ENCODE data around the gene KHK.

KHK gene

GRCh38 chr2:27128668-27129571 is 42.3 kb downstream of the KHK start:
- Histone ChIP-seq H3K36me3 (ENCODE audit: control insufficient read depth in 1 of 2, insufficient read depth in 2 of 2, low read length in 2 of 2) (peaks cover 35 to 40% of the 10 kb centered on the region in 2 experiments), H2AK5ac (ENCODE audit: low read length) (no peak overlapping the region), H3K4me2 (ENCODE audit: low read length) (no peak overlapping the region), H3K14ac (ENCODE audit: low read length) (no peak overlapping the region), H3K27ac (ENCODE audit: low read depth, low read length) (no peak overlapping the region), H3K23ac (ENCODE audit: low read length) (no peak overlapping the region), H4K12ac (ENCODE audit: low read depth, low read length) (no peak overlapping the region), H3K4me3 (ENCODE audit: low read depth, low read length) (no peak overlapping the region), H4K8ac (ENCODE audit: low read depth, low read length) (no peak overlapping the region), H3K4ac (ENCODE audit: low read depth, low read length) (no peak overlapping the region), H2BK120ac (ENCODE audit: insufficient read depth, low read length, poor library complexity) (no peak overlapping the region), H3K79me2 (ENCODE audit: control insufficient read depth, insufficient read depth, low read length, poor library complexity) (peaks cover 4% of the 10 kb centered on the region), H3K27me3 (ENCODE audit: insufficient read depth, low read length) (peaks cover 3% of the 10 kb centered on the region), H2AFZ (ENCODE audit: insufficient read depth, low read length, poor library complexity) (no peak overlapping the region), H3K18ac (ENCODE audit: low read length) (no peak overlapping the region), H2BK12ac (ENCODE audit: low read length) (no peak overlapping the region), H3K9ac (ENCODE audit: low read length) (no peak overlapping the region), H3K79me1 (ENCODE audit: low read length) (peaks cover under 1% of the 10 kb centered on the region), H2BK5ac (ENCODE audit: low read depth, low read length, poor library complexity) (no peak overlapping the region), H3K4me1 (ENCODE audit: control insufficient read depth in 1 of 2, insufficient read depth in 2 of 2, low read length in 2 of 2) (peaks cover 3 to 7% of the 10 kb centered on the region in 2 experiments), H4K91ac (ENCODE audit: low read depth, low read length) (no peak overlapping the region), H3K9me3 (ENCODE audit: insufficient read depth, low read depth, low read length) (no peaks in the 10 kb centered on the region)
- DNase-seq, result no peak
- no CpG with 5 or more reads among the region's 11 CpGs for WGBS (ENCODE audit: extremely low coverage, insufficient coverage, insufficient read length)

GRCh38 chr2:27130396-27130795 is 43.8 kb downstream of the KHK start:
- Histone ChIP-seq H4K12ac (ENCODE audit: low read depth, low read length) (no peak overlapping the region), H3K36me3 (ENCODE audit: control insufficient read depth in 1 of 2, insufficient read depth in 2 of 2, low read length in 2 of 2) (peaks cover 35 to 40% of the 10 kb centered on the region in 2 experiments), H3K4me1 (ENCODE audit: control insufficient read depth in 1 of 2, insufficient read depth in 2 of 2, low read length in 2 of 2) (peaks cover 7 to 8% of the 10 kb centered on the region in 2 experiments), H3K4ac (ENCODE audit: low read depth, low read length) (no peak overlapping the region), H2AK5ac (ENCODE audit: low read length) (no peak overlapping the region), H2BK12ac (ENCODE audit: low read length) (no peak overlapping the region), H2BK120ac (ENCODE audit: insufficient read depth, low read length, poor library complexity) (no peak overlapping the region), H2BK5ac (ENCODE audit: low read depth, low read length, poor library complexity) (no peak overlapping the region), H3K27ac (ENCODE audit: low read depth, low read length) (no peak overlapping the region), H3K23ac (ENCODE audit: low read length) (no peak overlapping the region), H3K9ac (ENCODE audit: low read length) (no peak overlapping the region), H3K27me3 (ENCODE audit: insufficient read depth, low read length) (no peaks in the 10 kb centered on the region), H3K9me3 (ENCODE audit: insufficient read depth, low read depth, low read length) (no peaks in the 10 kb centered on the region), H3K14ac (ENCODE audit: low read length) (no peak overlapping the region), H3K79me2 (ENCODE audit: control insufficient read depth, insufficient read depth, low read length, poor library complexity) (peaks cover 9% of the 10 kb centered on the region), H3K18ac (ENCODE audit: low read length) (no peak overlapping the region), H3K4me3 (ENCODE audit: low read depth, low read length) (no peak overlapping the region), H2AFZ (ENCODE audit: insufficient read depth, low read length, poor library complexity) (no peak overlapping the region), H3K79me1 (ENCODE audit: low read length) (peaks cover 6% of the 10 kb centered on the region), H3K4me2 (ENCODE audit: low read length) (no peak overlapping the region), H4K91ac (ENCODE audit: low read depth, low read length) (no peak overlapping the region), H4K8ac (ENCODE audit: low read depth, low read length) (no peak overlapping the region)
- no CpG with 5 or more reads among the region's 10 CpGs for WGBS (ENCODE audit: extremely low coverage, insufficient coverage, insufficient read length)
- no peak for DNase-seq

GRCh38 chr2:27131429-27131828 is 44.9 kb downstream of the KHK start:
- H3K4me2 ChIP-seq (ENCODE audit: low read length), result no peak overlapping the region
- H3K79me1 ChIP-seq (ENCODE audit: low read length), result peaks cover 6% of the 10 kb centered on the region
- no peak overlapping the region for H2AK5ac ChIP-seq (ENCODE audit: low read length)
- H2AFZ ChIP-seq (ENCODE audit: insufficient read depth, low read length, poor library complexity), result no peak overlapping the region
- no peak overlapping the region for H2BK5ac ChIP-seq (ENCODE audit: low read depth, low read length, poor library complexity)
- H3K27ac ChIP-seq (ENCODE audit: low read depth, low read length), result no peak overlapping the region
- H4K12ac ChIP-seq (ENCODE audit: low read depth, low read length), result no peak overlapping the region
- no peaks in the 10 kb centered on the region for H3K27me3 ChIP-seq (ENCODE audit: insufficient read depth, low read length)
- peaks cover 9% of the 10 kb centered on the region for H3K79me2 ChIP-seq (ENCODE audit: control insufficient read depth, insufficient read depth, low read length, poor library complexity)
- no peak overlapping the region for H4K8ac ChIP-seq (ENCODE audit: low read depth, low read length)
- no peak overlapping the region for H3K23ac ChIP-seq (ENCODE audit: low read length)
- no peak overlapping the region for H3K4ac ChIP-seq (ENCODE audit: low read depth, low read length)
- WGBS (ENCODE audit: extremely low coverage, insufficient coverage, insufficient read length), result no CpG with 5 or more reads among the region's 11 CpGs
- H3K36me3 ChIP-seq (ENCODE audit: control insufficient read depth in 1 of 2, insufficient read depth in 2 of 2, low read length in 2 of 2), result peaks cover 35 to 40% of the 10 kb centered on the region in 2 experiments
- no peak overlapping the region for H3K14ac ChIP-seq (ENCODE audit: low read length)
- no peaks in the 10 kb centered on the region for H3K9me3 ChIP-seq (ENCODE audit: insufficient read depth, low read depth, low read length)
- H2BK120ac ChIP-seq (ENCODE audit: insufficient read depth, low read length, poor library complexity), result no peak overlapping the region
- H3K4me1 ChIP-seq (ENCODE audit: control insufficient read depth in 1 of 2, insufficient read depth in 2 of 2, low read length in 2 of 2), result peaks cover 7 to 8% of the 10 kb centered on the region in 2 experiments
- no peak overlapping the region for H3K9ac ChIP-seq (ENCODE audit: low read length)
- no peak for DNase-seq
- H4K91ac ChIP-seq (ENCODE audit: low read depth, low read length), result no peak overlapping the region
- H2BK12ac ChIP-seq (ENCODE audit: low read length), result no peak overlapping the region
- H3K4me3 ChIP-seq (ENCODE audit: low read depth, low read length), result no peak overlapping the region
- H3K18ac ChIP-seq (ENCODE audit: low read length), result no peak overlapping the region

- Histone ChIP-seq H3K9ac (ENCODE audit: low read length) (peak overlapping the region; percentile 35), H3K27ac (ENCODE audit: low read depth, low read length) (no peak overlapping the region), H2BK120ac (ENCODE audit: insufficient read depth, low read length, poor library complexity) (no peak overlapping the region), H4K8ac (ENCODE audit: low read depth, low read length) (no peak overlapping the region), H3K14ac (ENCODE audit: low read length) (peak overlapping the region; percentile 29), H3K4me3 (ENCODE audit: low read depth, low read length) (peak overlapping the region; percentile 92), H2AFZ (ENCODE audit: insufficient read depth, low read length, poor library complexity) (no peak overlapping the region), H3K18ac (ENCODE audit: low read length) (no peak overlapping the region), H3K4ac (ENCODE audit: low read depth, low read length) (peak overlapping the region; percentile 68), H3K9me3 (ENCODE audit: insufficient read depth, low read depth, low read length) (no peaks in the 10 kb centered on the region), H2AK5ac (ENCODE audit: low read length) (no peak overlapping the region), H3K23ac (ENCODE audit: low read length) (no peak overlapping the region), H2BK12ac (ENCODE audit: low read length) (no peak overlapping the region), H3K79me2 (ENCODE audit: control insufficient read depth, insufficient read depth, low read length, poor library complexity) (peaks cover 10% of the 10 kb centered on the region), H4K12ac (ENCODE audit: low read depth, low read length) (no peak overlapping the region), H3K27me3 (ENCODE audit: insufficient read depth, low read length) (no peaks in the 10 kb centered on the region), H3K79me1 (ENCODE audit: low read length) (peaks cover 6% of the 10 kb centered on the region), H4K91ac (ENCODE audit: low read depth, low read length) (no peak overlapping the region), H3K4me1 (ENCODE audit: control insufficient read depth in 1 of 2, insufficient read depth in 2 of 2, low read length in 2 of 2) (peaks cover 7 to 8% of the 10 kb centered on the region in 2 experiments), H3K36me3 (ENCODE audit: control insufficient read depth in 1 of 2, insufficient read depth in 2 of 2, low read length in 2 of 2) (peaks cover 35 to 40% of the 10 kb centered on the region in 2 experiments), H2BK5ac (ENCODE audit: low read depth, low read length, poor library complexity) (no peak overlapping the region), H3K4me2 (ENCODE audit: low read length) (peak overlapping the region; percentile 64)
- no peak for DNase-seq
- no CpG with 5 or more reads among the region's 14 CpGs for WGBS (ENCODE audit: extremely low coverage, insufficient coverage, insufficient read length)
These were observed 46.8 kb downstream of the KHK start for GRCh38 chr2:27133195-27133875.

All from trophoblast cell (in vitro differentiated cells and primary cell).